Measurements from ENCODE around the gene MINDY4. TPM values are rescaled to one million over a fixed set of nuclear protein-coding genes. Genes with fewer than 3 reads are reported as not detected.

Gene MINDY4
- total and polyA plus RNA-seq, 10 of the 15 experiments (the other 5 are each of a cell fraction or from before 2014, with no cell fraction given): 0.10 to 0.90 (median 0.40) TPM

DNA sequence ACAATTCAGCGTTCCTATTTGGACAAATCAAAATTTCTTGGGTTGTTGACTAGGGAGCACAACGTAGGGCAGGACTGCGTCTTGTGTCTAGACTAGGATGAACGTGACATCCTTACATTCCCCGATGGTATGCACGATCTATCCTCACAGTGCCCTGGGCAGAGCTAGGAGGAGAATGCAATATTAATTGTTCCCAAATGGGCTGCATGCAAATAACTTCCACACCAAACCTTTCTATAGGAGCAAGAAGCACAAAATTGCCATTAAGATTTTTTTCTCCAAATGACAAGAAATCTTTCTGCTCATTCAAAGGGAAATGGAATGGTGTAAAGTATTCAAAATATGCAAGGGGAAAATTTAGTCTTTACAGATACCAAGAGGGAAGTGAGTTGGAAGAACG is 119.0 kb downstream of the MINDY4 start:
- in situ Hi-C loops (cut with MboI): no loop called here
- H3K4me1 ChIP-seq (ENCODE audit: control insufficient read depth, insufficient read depth, low read length): no peaks in the 10 kb centered on the region
- RAD21 ChIA-PET (ENCODE audit: unreplicated experiment): no interaction called here
- WGBS (ENCODE audit: insufficient coverage, insufficient replicate concordance, low lambda C conversion rate, missing lambda C conversion rate): 41% methylated on average over 7 of the region's 7 CpGs
- DNase-seq (ENCODE audit: low read depth, low spot score): no peak
- no peaks in the 10 kb centered on the region for H4K20me1 ChIP-seq (ENCODE audit: control insufficient read depth, insufficient read depth)
- no peak overlapping the region for H3K27ac ChIP-seq (ENCODE audit: control insufficient read depth, insufficient read depth)
- H3K36me3 ChIP-seq (ENCODE audit: control insufficient read depth in 2 of 2, insufficient read depth in 2 of 2, low read length in 1 of 2): no peaks in the 10 kb centered on the region
- H2AFZ ChIP-seq (ENCODE audit: control insufficient read depth, low read depth, low read length): no peak overlapping the region
- no peaks in the 10 kb centered on the region for H3K9me3 ChIP-seq (replicated peaks; ENCODE audit: control insufficient read depth, insufficient read depth, low read length)
- BruUV-seq (replicated peaks): no TSS peak
- H3K4me2 ChIP-seq (ENCODE audit: control insufficient read depth, insufficient read depth): no peak overlapping the region
- POLR2A ChIA-PET: no interaction called here
- CTCF ChIA-PET: no interaction called here
- H3K27me3 ChIP-seq (replicated peaks in 1 of 2; ENCODE audit: control insufficient read depth in 2 of 2, insufficient read depth in 2 of 2, low read length in 1 of 2): peaks cover 0 to 2% of the 10 kb centered on the region in 2 experiments; a peak in 3 of 4 replicates
- no peak overlapping the region for H3K9ac ChIP-seq (ENCODE audit: control insufficient read depth, insufficient read depth, low read length)
- H3K79me2 ChIP-seq (ENCODE audit: control insufficient read depth, insufficient read depth, low read length): no peaks in the 10 kb centered on the region
- no peak for TF ChIP-seq ZZZ3 (IDR thresholded peaks at IDR 0.05; ENCODE audit: control insufficient read depth, insufficient read length, low read depth)
- TF ChIP-seq LARP7 (IDR thresholded peaks at IDR 0.05): no peak
- no peak for TF ChIP-seq ZNF207 (IDR thresholded peaks at IDR 0.05; ENCODE audit: borderline replicate concordance)
- TF ChIP-seq BCLAF1 (IDR thresholded peaks at IDR 0.05): no peak
- TF ChIP-seq STAT1 (conservative IDR thresholded peaks at IDR 0.05): no peak
- no peak for TF ChIP-seq MTA2 (IDR thresholded peaks at IDR 0.05; ENCODE audit: low read depth)
- TF ChIP-seq ZBED1 (IDR thresholded peaks at IDR 0.05; ENCODE audit: borderline replicate concordance): no peak
- intact Hi-C loops (cut with micrococcal nuclease; ENCODE audit: unreplicated experiment): no loop called here
- no peak overlapping the region for H3K4me3 ChIP-seq
- no peak for ATAC-seq
- SMC1A ChIA-PET (ENCODE audit: uncharacterized antibody, unreplicated experiment): no interaction called here
- FAIRE-seq: no peak
